ENCODE data around the gene CYP2W1.
A peak's percentile ranks its signal among the peaks of the same experiment; 100 is the strongest.

Gene CYP2W1

DNA sequence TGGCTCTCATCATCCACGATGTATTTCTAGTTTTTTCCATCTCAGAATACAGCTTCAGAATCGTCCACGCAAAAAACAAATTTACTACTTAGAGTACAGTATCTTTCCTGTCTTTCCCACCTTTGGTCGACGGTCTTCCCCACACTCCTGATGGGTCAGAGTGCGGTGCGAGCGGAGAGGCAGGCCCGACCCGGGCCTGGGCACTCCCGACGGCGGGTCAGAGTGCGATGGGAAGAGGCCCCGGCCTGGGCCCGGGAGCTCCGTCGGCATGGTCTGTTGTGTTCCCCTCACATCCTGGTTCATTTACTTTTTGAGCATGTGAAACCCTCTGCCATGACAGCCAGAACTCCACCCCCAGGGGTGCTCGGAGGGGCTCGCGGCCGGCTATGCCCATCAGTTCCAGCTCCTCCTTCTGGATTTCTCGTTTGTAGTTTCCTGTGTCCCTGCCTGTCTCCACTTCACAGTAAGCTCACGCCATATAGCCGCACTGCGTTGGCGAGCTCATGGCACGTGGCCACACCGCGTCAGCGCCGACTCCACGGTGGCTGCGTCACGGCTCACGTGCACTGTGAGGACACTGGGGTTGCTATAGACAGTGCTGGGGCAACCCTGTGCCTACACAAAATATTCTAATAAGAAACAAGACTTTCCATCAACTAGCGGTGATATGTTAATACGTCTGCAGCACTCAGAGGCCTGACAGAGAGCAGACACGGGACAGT lies 15.5 kb upstream of the CYP2W1 start:
- no peaks in the 10 kb centered on the region for H3K27me3 Mint-ChIP-seq (ENCODE audit: low read depth, poor library complexity)

DNA sequence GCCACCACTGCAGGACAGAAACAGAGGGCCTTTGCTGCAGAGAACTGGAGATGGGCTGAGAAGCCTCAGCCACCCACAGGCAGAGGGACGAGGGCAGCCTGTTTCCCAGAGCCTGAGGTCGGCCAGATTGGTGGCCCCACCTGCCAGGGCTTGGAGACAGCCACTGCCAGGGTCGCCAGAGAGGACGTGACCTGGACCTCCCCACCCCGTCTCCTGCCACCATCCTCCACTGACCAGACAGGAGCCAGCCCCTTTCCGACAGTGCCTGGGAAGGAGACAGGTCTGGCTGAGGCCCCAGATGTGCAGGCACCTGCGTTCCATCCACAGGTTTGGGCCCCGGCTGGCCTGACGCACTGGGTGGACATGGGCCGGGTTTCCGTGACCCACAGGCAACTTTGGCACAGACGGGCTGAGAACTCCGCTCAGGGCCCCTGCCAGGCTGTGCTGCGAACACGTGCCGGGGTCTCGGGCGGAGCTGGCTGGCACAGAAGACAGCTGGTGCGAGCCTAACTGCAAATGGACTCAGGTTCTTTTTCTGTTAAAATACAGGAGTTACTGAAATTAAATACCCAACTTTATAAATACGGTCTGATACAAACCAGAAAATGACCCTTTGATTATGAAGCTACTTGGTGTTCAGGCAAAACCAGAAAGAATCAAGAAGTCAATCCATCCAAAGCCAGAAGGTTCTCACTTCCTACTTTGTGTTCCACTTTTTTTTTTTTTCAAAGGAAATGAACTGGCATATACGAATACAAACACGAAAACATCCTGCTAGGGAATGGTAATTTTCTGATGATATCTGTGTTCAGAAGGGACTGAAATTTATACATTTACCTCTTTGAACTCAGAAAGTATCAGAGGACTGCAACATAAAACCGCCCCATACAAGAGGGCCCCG lies 14.5 kb upstream of the CYP2W1 start:
- Mint-ChIP-seq H3K4me1 (peaks cover 40% of the 10 kb centered on the region), H3K9me3 (no peaks in the 10 kb centered on the region), H3K36me3 (ENCODE audit: low read depth) (peaks cover 44% of the 10 kb centered on the region), H3K4me3 (no peak overlapping the region), H3K27me3 (ENCODE audit: low read depth, poor library complexity) (no peaks in the 10 kb centered on the region), H3K27ac (no peak overlapping the region)
- TF ChIP-seq, protein P1, sequence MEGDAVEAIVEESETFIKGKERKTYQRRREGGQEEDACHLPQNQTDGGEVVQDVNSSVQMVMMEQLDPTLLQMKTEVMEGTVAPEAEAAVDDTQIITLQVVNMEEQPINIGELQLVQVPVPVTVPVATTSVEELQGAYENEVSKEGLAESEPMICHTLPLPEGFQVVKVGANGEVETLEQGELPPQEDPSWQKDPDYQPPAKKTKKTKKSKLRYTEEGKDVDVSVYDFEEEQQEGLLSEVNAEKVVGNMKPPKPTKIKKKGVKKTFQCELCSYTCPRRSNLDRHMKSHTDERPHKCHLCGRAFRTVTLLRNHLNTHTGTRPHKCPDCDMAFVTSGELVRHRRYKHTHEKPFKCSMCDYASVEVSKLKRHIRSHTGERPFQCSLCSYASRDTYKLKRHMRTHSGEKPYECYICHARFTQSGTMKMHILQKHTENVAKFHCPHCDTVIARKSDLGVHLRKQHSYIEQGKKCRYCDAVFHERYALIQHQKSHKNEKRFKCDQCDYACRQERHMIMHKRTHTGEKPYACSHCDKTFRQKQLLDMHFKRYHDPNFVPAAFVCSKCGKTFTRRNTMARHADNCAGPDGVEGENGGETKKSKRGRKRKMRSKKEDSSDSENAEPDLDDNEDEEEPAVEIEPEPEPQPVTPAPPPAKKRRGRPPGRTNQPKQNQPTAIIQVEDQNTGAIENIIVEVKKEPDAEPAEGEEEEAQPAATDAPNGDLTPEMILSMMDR (IDR thresholded peaks at IDR 0.05) = no peak
- DNase-seq = no peak

More for the DNA sequence above, 15.5 kb upstream of the CYP2W1 start:
- TF ChIP-seq, protein P1 (IDR thresholded peaks at IDR 0.05) = no peak
- no peaks in the 10 kb centered on the region for H3K9me3 Mint-ChIP-seq
- DNase-seq = no peak
- H3K4me1 Mint-ChIP-seq = peaks cover 33% of the 10 kb centered on the region
- H3K36me3 Mint-ChIP-seq (ENCODE audit: low read depth) = peaks cover 37% of the 10 kb centered on the region
- no peak overlapping the region for H3K4me3 Mint-ChIP-seq
- peak overlapping the region; percentile 48 for H3K27ac Mint-ChIP-seq

DNA sequence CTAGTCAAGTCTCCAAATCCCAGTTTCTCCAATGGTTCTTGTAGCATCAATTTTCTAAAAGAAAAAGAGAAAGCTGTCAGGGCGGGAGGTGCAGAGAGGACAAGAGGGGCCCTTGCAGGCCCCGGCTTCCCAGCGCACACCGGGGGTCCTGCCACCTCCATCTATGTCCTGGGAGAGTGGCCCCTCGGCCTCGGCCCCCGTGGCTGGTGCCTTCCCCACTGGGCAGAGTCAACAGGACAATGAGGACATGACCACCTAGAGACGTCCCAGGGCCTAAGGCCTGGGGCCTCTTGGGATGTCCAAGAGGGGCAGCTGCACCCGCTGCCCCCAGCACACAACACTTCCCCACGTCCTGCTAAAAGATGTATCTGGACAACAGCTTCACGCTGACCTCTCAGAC lies 13.6 kb upstream of the CYP2W1 start:
- Mint-ChIP-seq H3K4me3 (no peak overlapping the region), H3K4me1 (peaks cover 42% of the 10 kb centered on the region), H3K36me3 (ENCODE audit: low read depth) (peaks cover 44% of the 10 kb centered on the region), H3K27me3 (ENCODE audit: low read depth, poor library complexity) (no peaks in the 10 kb centered on the region), H3K27ac (no peak overlapping the region), H3K9me3 (no peaks in the 10 kb centered on the region)
- DNase-seq = no peak
- TF ChIP-seq, protein P1 (IDR thresholded peaks at IDR 0.05) = no peak

DNA sequence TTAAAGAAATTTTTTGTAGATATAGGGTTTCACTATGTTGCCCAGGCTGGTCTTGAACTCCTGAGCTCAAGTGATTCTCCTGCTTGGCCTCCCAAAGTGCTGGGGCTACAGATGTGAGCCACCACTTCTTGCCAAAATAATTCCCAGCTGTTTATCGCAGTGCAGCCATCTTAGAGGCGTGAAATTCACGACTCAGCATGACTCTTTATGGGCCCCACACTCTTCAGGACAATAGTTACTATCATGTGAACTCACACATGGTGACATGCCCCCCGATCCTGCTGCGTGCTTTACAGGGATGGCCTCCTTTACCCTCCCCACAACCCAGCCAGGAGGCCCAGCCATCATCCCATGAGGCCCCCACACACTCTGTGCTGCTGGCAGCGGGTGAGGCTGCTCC lies 12.2 kb upstream of the CYP2W1 start:
- Mint-ChIP-seq H3K27me3 (ENCODE audit: low read depth, poor library complexity) (no peaks in the 10 kb centered on the region), H3K4me1 (peaks cover 40% of the 10 kb centered on the region), H3K27ac (peak overlapping the region; percentile 73), H3K4me3 (no peak overlapping the region), H3K9me3 (no peaks in the 10 kb centered on the region), H3K36me3 (ENCODE audit: low read depth) (peaks cover 44% of the 10 kb centered on the region)
- TF ChIP-seq, protein P1 (IDR thresholded peaks at IDR 0.05) = no peak
- DNase-seq = no peak

DNA sequence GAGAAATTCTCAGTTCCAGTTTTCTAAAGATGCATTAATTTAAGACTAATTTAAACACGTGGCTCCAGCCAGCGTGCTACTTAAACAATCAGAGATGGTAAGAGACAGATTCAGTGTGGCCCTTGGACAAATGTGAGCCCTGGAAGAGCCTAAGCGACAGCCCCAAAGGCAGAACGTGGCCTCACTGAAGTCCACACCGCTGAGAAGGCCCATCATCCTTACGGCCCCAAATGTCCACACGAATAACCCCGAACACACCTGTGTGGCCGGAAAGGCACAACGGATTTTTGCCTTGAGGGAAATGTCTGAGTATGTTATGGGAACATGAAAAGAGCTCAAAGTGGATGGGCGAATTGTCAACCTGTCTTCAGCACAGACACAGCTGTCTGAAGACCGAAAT lies 10.9 kb upstream of the CYP2W1 start:
- Mint-ChIP-seq H3K9me3 (no peaks in the 10 kb centered on the region), H3K4me1 (peaks cover 35% of the 10 kb centered on the region), H3K4me3 (no peak overlapping the region), H3K27me3 (ENCODE audit: low read depth, poor library complexity) (no peaks in the 10 kb centered on the region), H3K27ac (no peak overlapping the region), H3K36me3 (ENCODE audit: low read depth) (peaks cover 34% of the 10 kb centered on the region)
- DNase-seq = no peak
- TF ChIP-seq, protein P1 (IDR thresholded peaks at IDR 0.05) = no peak
